ENCODE measurements around the gene OR51I2. TPM values are rescaled to one million over a fixed set of nuclear protein-coding genes. Genes with fewer than 3 reads are reported as not detected.

The OR51I2 gene
- polyA plus RNA-seq, 1 donor, result not detected

Other genes starting within 250 kb of the OR51I2 start
- gene OR51V1, start 248.6 kb upstream of the OR51I2 start, polyA plus RNA-seq (ENCODE audit: insufficient read length), result not detected
- gene HBB, start 222.3 kb upstream of the OR51I2 start, polyA plus RNA-seq (ENCODE audit: insufficient read length), result 98.9 TPM
- 0.38 TPM for gene HBD, start 214.8 kb upstream of the OR51I2 start, polyA plus RNA-seq (ENCODE audit: insufficient read length)
- gene HBG1, start 199.5 kb upstream of the OR51I2 start, polyA plus RNA-seq (ENCODE audit: insufficient read length), result 313 TPM
- 1,458 TPM for gene HBG2, start 194.5 kb upstream of the OR51I2 start, polyA plus RNA-seq (ENCODE audit: insufficient read length)
- gene HBE1, start 179.4 kb upstream of the OR51I2 start, polyA plus RNA-seq (ENCODE audit: insufficient read length), result 10.4 TPM
- gene OR51B4, start 147.4 kb upstream of the OR51I2 start, polyA plus RNA-seq (ENCODE audit: insufficient read length), result 0.35 TPM
- gene OR51B2, start 125.0 kb upstream of the OR51I2 start, polyA plus RNA-seq (ENCODE audit: insufficient read length), result not detected
- gene OR51B5, start 105.8 kb upstream of the OR51I2 start, polyA plus RNA-seq (ENCODE audit: insufficient read length), result 0.20 TPM
- gene OR51B6, start 97.8 kb upstream of the OR51I2 start, polyA plus RNA-seq (ENCODE audit: insufficient read length), result not detected
- 0.15 TPM for gene OR51M1, start 65.5 kb upstream of the OR51I2 start, polyA plus RNA-seq (ENCODE audit: insufficient read length)
- not detected for gene OR51Q1, start 27.2 kb upstream of the OR51I2 start, polyA plus RNA-seq (ENCODE audit: insufficient read length)
- not detected for gene OR51I1, start 7.8 kb upstream of the OR51I2 start, polyA plus RNA-seq (ENCODE audit: insufficient read length)
- gene OR52D1, start 39.4 kb downstream of the OR51I2 start, polyA plus RNA-seq (ENCODE audit: insufficient read length), result 0.13 TPM
- not detected for gene UBQLN3, start 60.6 kb downstream of the OR51I2 start, polyA plus RNA-seq (ENCODE audit: insufficient read length)
- 1.4 TPM for gene UBQLNL, start 67.4 kb downstream of the OR51I2 start, polyA plus RNA-seq (ENCODE audit: insufficient read length)
- 0.13 TPM for gene OR52H1, start 99.2 kb downstream of the OR51I2 start, polyA plus RNA-seq (ENCODE audit: insufficient read length)
- 0.23 TPM for gene OR52B6, start 131.6 kb downstream of the OR51I2 start, polyA plus RNA-seq (ENCODE audit: insufficient read length)
- 61.8 TPM for gene TRIM6, start 147.3 kb downstream of the OR51I2 start, polyA plus RNA-seq (ENCODE audit: insufficient read length)
- 11.7 TPM for gene TRIM34, start 175.7 kb downstream of the OR51I2 start, polyA plus RNA-seq (ENCODE audit: insufficient read length)
- gene TRIM5, start 235.8 kb downstream of the OR51I2 start, polyA plus RNA-seq (ENCODE audit: insufficient read length), result 55.8 TPM
- gene TRIM22, start 240.5 kb downstream of the OR51I2 start, polyA plus RNA-seq (ENCODE audit: insufficient read length), result 9.9 TPM

Measured in left kidney (tissue), 1 donor.